ENCODE measurements around the gene TLX1. TPM values are rescaled to one million over a fixed set of nuclear protein-coding genes. Genes with fewer than 3 reads are reported as not detected.
A peak's percentile ranks its signal among the peaks of the same experiment; 100 is the strongest.

TLX1 gene
- total RNA-seq, 1 donor from 2014 or later, result not detected

- intact Hi-C loops (cut with DNase I), result no loop called here
- H3K27me3 ChIP-seq, result peaks cover 99% of the 10 kb centered on the region
- H3K9me3 ChIP-seq, result no peaks in the 10 kb centered on the region
- peaks cover 33% of the 10 kb centered on the region for H3K4me1 ChIP-seq
- H3K36me3 ChIP-seq, result no peaks in the 10 kb centered on the region
- DNase-seq (no peak), ATAC-seq (no peak)
- no peak overlapping the region for H3K27ac ChIP-seq
- no peak overlapping the region for H3K4me3 ChIP-seq
- TF ChIP-seq CTCF (IDR thresholded peaks at IDR 0.05), result no peak
Observed at GRCh38 chr10:101132636-101133473, 1.8 kb downstream of the TLX1 start.

- no peak for DNase-seq
- intact Hi-C loops (cut with DNase I), result no loop called here
- no peak for TF ChIP-seq CTCF (IDR thresholded peaks at IDR 0.05)
- peaks cover 99% of the 10 kb centered on the region for H3K27me3 ChIP-seq
- H3K4me1 ChIP-seq, result peaks cover 33% of the 10 kb centered on the region
- no peak overlapping the region for H3K27ac ChIP-seq
- H3K9me3 ChIP-seq, result no peaks in the 10 kb centered on the region
- H3K4me3 ChIP-seq, result no peak overlapping the region
- no peak for ATAC-seq
- no peaks in the 10 kb centered on the region for H3K36me3 ChIP-seq
Observed at GRCh38 chr10:101133489-101134298, 2.6 kb downstream of the TLX1 start.

GRCh38 chr10:101134299-101135127 is 3.4 kb downstream of the TLX1 start:
- peak overlapping the region; percentile 19 for H3K4me3 ChIP-seq

GRCh38 chr10:101135141-101136006 is 4.3 kb downstream of the TLX1 start:
- TF ChIP-seq CTCF (IDR thresholded peaks at IDR 0.05), result no peak
- Histone ChIP-seq H3K36me3 (no peaks in the 10 kb centered on the region), H3K4me1 (peaks cover 38% of the 10 kb centered on the region), H3K9me3 (no peaks in the 10 kb centered on the region), H3K27me3 (peaks cover 99% of the 10 kb centered on the region), H3K4me3 (peak overlapping the region; percentile 19), H3K27ac (no peak overlapping the region)
- DNase-seq (no peak), ATAC-seq (peak; percentile 40)
- intact Hi-C loops (cut with DNase I), result no loop called here

More at GRCh38 chr10:101134299-101135127, 3.4 kb downstream of the TLX1 start:
- peaks cover 99% of the 10 kb centered on the region for H3K27me3 ChIP-seq
- H3K27ac ChIP-seq, result no peak overlapping the region
- TF ChIP-seq CTCF (IDR thresholded peaks at IDR 0.05), result no peak
- no peaks in the 10 kb centered on the region for H3K36me3 ChIP-seq
- ATAC-seq (no peak), DNase-seq (no peak)
- H3K9me3 ChIP-seq, result no peaks in the 10 kb centered on the region
- intact Hi-C loops (cut with DNase I), result no loop called here
- H3K4me1 ChIP-seq, result peaks cover 33% of the 10 kb centered on the region

Data from upper lobe of right lung (tissue), 1 donor.